Measurements from ENCODE around the gene ADARB1.

GRCh38 chr21:45095505-45095904 lies 21.1 kb downstream of the ADARB1 start:
- no peak for TF ChIP-seq CTCF (conservative IDR thresholded peaks at IDR 0.05; ENCODE audit: low read depth, low read length)
- TF ChIP-seq EZH2 (IDR thresholded peaks at IDR 0.05; ENCODE audit: borderline replicate concordance, low read depth, low read length, poor library complexity, severe bottlenecking): no peak
